PC-9 (cell line): ENCODE measurements around the gene ALDH7A1. TPM values are rescaled to one million over a fixed set of nuclear protein-coding genes. Genes with fewer than 3 reads are reported as not detected.

Experiments
- BruUV-seq: library from RNA; stranded (reverse); fragments of 400-500 nt; replicated peaks from 2 replicates; lab custom pipeline; 2021; lab: Mats Ljungman, UMichigan
- CTCF ChIA-PET: fragments of 300-600 bp; sonication (Branson Sonifier 250); formaldehyde crosslinking; loops from one replicate; lab custom pipeline; 2022; ENCODE audit warnings: antibody characterized with exemption; lab: Charles Lee
- POLR2A ChIA-PET: fragments of 300-600 bp; sonication (Branson Sonifier 250); formaldehyde crosslinking; loops from one replicate; lab custom pipeline; 2022; ENCODE audit warnings: antibody characterized with exemption; ENCODE audit not compliant: unreplicated experiment; lab: Charles Lee
- DNase-seq, 2 experiments: peaks; one replicate each; pipeline versions ENCODE4 v3.0.0 to v3.0.0-alpha.2; 2015 to 2022; ENCODE audit warnings: mixed read lengths in 1 of 2
- H2AFZ ChIP-seq: fragments of 200-600 bp; sonication (generic); 2 replicates; pipeline ENCODE4 v1.8.1; 2017; ENCODE audit warnings: antibody characterized with exemption
- H3F3A ChIP-seq: fragments of 200-600 bp; sonication (generic); 2 replicates; pipeline ENCODE4 v1.8.1; 2017; ENCODE audit warnings: antibody characterized with exemption, mild to moderate bottlenecking, low read depth; ENCODE audit not compliant: insufficient read depth
- H3K27ac ChIP-seq: fragments of 200-600 bp; sonication (generic); 2 replicates; pipeline ENCODE4 v1.6.1; 2016; ENCODE audit warnings: mixed run types
- H3K27me3 ChIP-seq: fragments of 200-600 bp; sonication (generic); 2 replicates; pipeline ENCODE4 v1.6.1; 2016; ENCODE audit warnings: low read depth, mixed run types; ENCODE audit not compliant: insufficient read depth
- H3K36me3 ChIP-seq: fragments of 200-600 bp; sonication (generic); 2 replicates; pipeline ENCODE4 v1.6.1; 2016; ENCODE audit warnings: low read depth, mixed run types
- H3K4me1 ChIP-seq: fragments of 200-600 bp; sonication (generic); replicated peaks from 2 replicates; pipeline ENCODE4 v1.6.1; 2016; ENCODE audit warnings: mixed run types; ENCODE audit not compliant: insufficient read depth
- H3K4me2 ChIP-seq: fragments of 200-600 bp; sonication (generic); 2 replicates; pipeline ENCODE4 v1.6.1; 2017; ENCODE audit warnings: mixed run types
- H3K4me3 ChIP-seq: fragments of 200-600 bp; sonication (generic); 2 replicates; pipeline ENCODE4 v1.6.1; 2016; ENCODE audit warnings: mixed run types
- H3K79me2 ChIP-seq: fragments of 200-600 bp; sonication (generic); 2 replicates; pipeline ENCODE4 v1.6.1; 2017; ENCODE audit warnings: low read depth, mixed run types
- H3K9me2 ChIP-seq: fragments of 200-600 bp; sonication (generic); 2 replicates; pipeline ENCODE4 v1.8.1; 2017; ENCODE audit warnings: mild to moderate bottlenecking; ENCODE audit not compliant: insufficient read depth
- H3K9me3 ChIP-seq: fragments of 200-600 bp; sonication (generic); 2 replicates; pipeline ENCODE4 v1.8.1; 2016; ENCODE audit warnings: low read depth; ENCODE audit not compliant: insufficient read depth
- H4K20me1 ChIP-seq: fragments of 200-600 bp; sonication (generic); 2 replicates; pipeline ENCODE4 v1.8.1; 2017; ENCODE audit not compliant: insufficient read depth
- CTCF ChIP-seq: fragments of 200-600 bp; sonication (generic); conservative IDR thresholded peaks from 2 replicates; pipeline ENCODE4 v1.6.1; 2017; ENCODE audit warnings: mixed run types, antibody characterized with exemption, mild to moderate bottlenecking, moderate library complexity
- EZH2 ChIP-seq: fragments of 200-600 bp; sonication (generic); IDR thresholded peaks from 2 replicates; pipeline ENCODE4 v1.8.0; 2017; ENCODE audit warnings: antibody characterized with exemption, low read depth
- intact Hi-C: fragments of 100-400 bp; cut with micrococcal nuclease; formaldehyde crosslinking; loops from one replicate; pipeline ENCODE4 v1.10.0; 2022; ENCODE audit not compliant: unreplicated experiment
- total RNA-seq: library from RNA; stranded (reverse); gene quantifications from 2 replicates; pipeline ENCODE4 v1.2.3, GENCODE V29; 2021

ALDH7A1 gene
- total RNA-seq, 1 experiment from 2014 or later: 109 TPM

- Histone ChIP-seq H3K4me3 (no peak overlapping the region), H3F3A (no peaks in the 10 kb centered on the region), H3K9me3 (no peaks in the 10 kb centered on the region), H3K36me3 (no peaks in the 10 kb centered on the region), H3K4me1 (peaks cover 6% of the 10 kb centered on the region), H4K20me1 (no peaks in the 10 kb centered on the region), H2AFZ (no peak overlapping the region), H3K79me2 (no peaks in the 10 kb centered on the region), H3K9me2 (no peaks in the 10 kb centered on the region), H3K4me2 (no peak overlapping the region), H3K27ac (no peak overlapping the region), H3K27me3 (no peaks in the 10 kb centered on the region)
- CTCF ChIA-PET: no interaction called here
- no peak for TF ChIP-seq CTCF
- TF ChIP-seq EZH2: no peak
- POLR2A ChIA-PET: interaction anchor here (0.7 kb wide), 1 partner anchor 54 kb away, joined by 4 read pairs; the partner anchor contains the start of gene ALDH7A1
- DNase-seq: no peak
- intact Hi-C loops: loop anchor here (5.0 to 10.0 kb wide), 2 partner anchors 57 to 264 kb away; partner anchors contain the start of gene ALDH7A1
- BruUV-seq: no TSS peak
Observed at GRCh38 chr5:126540631-126541030, 54.4 kb downstream of the ALDH7A1 start.

DNA sequence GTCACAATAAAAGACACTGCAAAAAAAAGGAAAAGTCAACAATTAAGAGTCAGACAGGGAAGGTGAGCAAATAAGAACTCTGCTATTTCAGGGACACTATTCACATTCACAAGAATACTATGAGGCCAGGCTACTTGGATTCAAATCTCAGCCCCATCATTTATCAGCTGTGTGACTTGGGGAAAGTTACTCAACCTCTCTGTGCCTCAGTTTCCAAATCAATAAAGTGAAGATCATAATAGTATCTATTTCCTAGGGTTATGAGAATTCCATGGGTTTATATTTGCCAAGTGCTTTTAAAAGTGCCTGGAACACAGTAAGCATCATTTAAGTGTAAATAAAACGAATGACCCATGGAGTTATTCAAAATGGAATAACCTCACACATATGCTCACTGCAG lies 56.4 kb downstream of the ALDH7A1 start:
- Histone ChIP-seq H3K4me2 (peak overlapping the region; percentile 34), H3K36me3 (no peaks in the 10 kb centered on the region), H2AFZ (no peak overlapping the region), H3K4me1 (peaks cover 6% of the 10 kb centered on the region), H3K9me3 (no peaks in the 10 kb centered on the region; the same call in 1 of the 2 replicates), H3F3A (no peaks in the 10 kb centered on the region), H3K9me2 (no peaks in the 10 kb centered on the region), H3K27me3 (no peaks in the 10 kb centered on the region), H3K79me2 (no peaks in the 10 kb centered on the region), H3K4me3 (no peak overlapping the region), H4K20me1 (no peaks in the 10 kb centered on the region), H3K27ac (no peak overlapping the region)
- no peak for DNase-seq
- ChIA-PET CTCF (interaction anchor here (0.6 to 1.1 kb wide), 18 partner anchors 8 to 944 kb away, joined by 3 to 35 read pairs (median 4); no protein-coding TSS in a partner anchor), POLR2A (interaction anchor here (0.6 kb wide), 1 partner anchor 54 kb away, joined by 5 read pairs; no protein-coding TSS in a partner anchor)
- intact Hi-C loops: loop anchor here (5.0 kb wide), 1 partner anchor 41 kb away; no protein-coding TSS in a partner anchor
- BruUV-seq: no TSS peak
- TF ChIP-seq EZH2 (no peak), CTCF (no peak)

GRCh38 chr5:126536874-126537273 lies 58.1 kb downstream of the ALDH7A1 start:
- Histone ChIP-seq H3K9me3 (no peaks in the 10 kb centered on the region; the same call in 1 of the 2 replicates), H3K4me2 (no peak overlapping the region), H2AFZ (no peak overlapping the region), H3K4me1 (peaks cover 6% of the 10 kb centered on the region), H3K79me2 (no peaks in the 10 kb centered on the region), H4K20me1 (no peaks in the 10 kb centered on the region), H3K4me3 (no peak overlapping the region), H3K27me3 (no peaks in the 10 kb centered on the region), H3K36me3 (no peaks in the 10 kb centered on the region), H3F3A (no peaks in the 10 kb centered on the region), H3K27ac (no peak overlapping the region), H3K9me2 (no peaks in the 10 kb centered on the region)
- ChIA-PET CTCF (no interaction called here), POLR2A (no interaction called here)
- no peak for DNase-seq
- intact Hi-C loops: loop anchor here (5.0 kb wide), 1 partner anchor 40 kb away; no protein-coding TSS in a partner anchor
- TF ChIP-seq CTCF (no peak), EZH2 (no peak)
- no TSS peak for BruUV-seq
